Sigmoid colon (tissue), 4 donors: ENCODE measurements around the gene CAMTA1.

Source experiments
- CTCF ChIP-seq, 4 experiments: fragments of 450-650 bp in 3 of 4; fragments of 200-600 bp in 1 of 4; IDR thresholded peaks; one replicate each; pipeline ENCODE4 v1.5.1; 2016 to 2019; ENCODE audit warnings: antibody characterized with exemption in 4 of 4, mild to moderate bottlenecking in 3 of 4, moderate library complexity in 2 of 4
- EP300 ChIP-seq, 4 donors: sonication (generic); formaldehyde crosslinking; IDR thresholded peaks; one replicate each; pipeline ENCODE4 v1.6.1; 2017; ENCODE audit warnings: antibody characterized with exemption in 4 of 4

GRCh38 chr1:7561331-7561921 is 776.2 kb downstream of the CAMTA1 start:
- no peak for TF ChIP-seq CTCF (IDR thresholded peaks at IDR 0.05)
- no peak for TF ChIP-seq EP300 (IDR thresholded peaks at IDR 0.05)
